ENCODE measurements around the gene THAP4.
"Not testable (repeated sequence)": the region's sequence is repeated elsewhere in the genome, so short reads cannot be mapped to it uniquely, and the experiment has no call there.

THAP4 gene

GRCh38 chr2:241673189-241673663, 36.3 kb upstream of the THAP4 start:
- no peak overlapping the region for H3K4me3 ChIP-seq (ENCODE audit: low read length)
- no peaks in the 10 kb centered on the region for H3K9me3 ChIP-seq (ENCODE audit: control insufficient read depth, low read length)
- no peak overlapping the region for H3K9ac ChIP-seq (ENCODE audit: low read length)
- no peaks in the 10 kb centered on the region for H3K36me3 ChIP-seq (ENCODE audit: control insufficient read depth, insufficient read depth, low read length)
- H3K27me3 ChIP-seq (ENCODE audit: control insufficient read depth, insufficient read depth, low read length) = no peaks in the 10 kb centered on the region
- H3K4me1 ChIP-seq (ENCODE audit: control insufficient read depth, insufficient read depth, low read length) = no peaks in the 10 kb centered on the region

DNA sequence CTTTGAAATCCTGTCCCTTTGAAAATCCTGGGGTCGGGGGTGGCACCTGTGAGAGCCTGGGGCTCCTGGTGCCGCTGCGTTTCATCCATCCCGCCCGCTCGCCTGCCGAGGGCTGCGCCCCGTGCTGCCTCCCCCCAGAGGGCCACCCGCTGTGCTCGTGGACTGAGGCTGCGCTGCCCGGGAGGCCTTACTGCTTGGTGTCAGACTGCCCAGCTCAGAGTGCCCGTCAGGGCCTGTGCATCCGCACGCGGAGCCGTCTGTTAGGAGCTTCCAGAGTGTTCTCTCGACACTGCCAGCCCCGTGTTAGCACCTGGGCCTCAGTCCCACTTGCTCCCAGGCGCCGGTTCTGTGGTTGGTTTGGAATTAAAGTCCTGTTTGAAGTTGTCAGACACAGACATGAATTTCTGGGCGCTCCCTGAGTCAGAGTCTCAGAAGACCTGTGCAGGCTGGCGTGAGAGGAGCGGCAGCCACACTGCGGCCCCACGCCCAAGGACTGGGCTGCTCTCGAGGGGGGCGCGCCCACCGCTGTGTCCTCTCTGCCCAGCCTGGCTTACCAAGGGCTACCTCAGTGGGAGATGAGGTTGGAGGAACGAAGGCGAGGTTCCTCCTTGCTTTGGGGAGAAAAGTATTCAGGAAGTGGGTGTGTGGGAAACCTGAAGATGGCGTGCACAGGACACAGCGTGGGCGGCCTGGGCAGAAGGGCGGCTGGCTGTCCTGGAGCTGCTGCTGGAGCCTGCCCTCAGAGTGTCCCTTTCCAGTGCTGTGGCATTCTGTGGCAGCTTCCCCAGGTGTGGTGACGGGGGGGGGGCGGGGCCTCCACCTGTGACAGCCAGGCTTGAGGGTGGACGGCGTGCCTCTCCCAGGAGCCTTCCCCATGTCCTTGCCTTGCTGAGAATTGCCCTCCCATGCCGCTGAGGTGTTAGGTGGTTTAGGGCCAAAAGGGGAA, 35.6 kb upstream of the THAP4 start:
- no peaks in the 10 kb centered on the region for H3K27me3 ChIP-seq (ENCODE audit: control insufficient read depth, insufficient read depth, low read length)
- no peaks in the 10 kb centered on the region for H3K4me1 ChIP-seq (ENCODE audit: control insufficient read depth, insufficient read depth, low read length)
- H3K9ac ChIP-seq (ENCODE audit: low read length) = no peak overlapping the region
- H3K4me3 ChIP-seq (ENCODE audit: low read length) = no peak overlapping the region
- H3K9me3 ChIP-seq (ENCODE audit: control insufficient read depth, low read length) = no peaks in the 10 kb centered on the region
- no peaks in the 10 kb centered on the region for H3K36me3 ChIP-seq (ENCODE audit: control insufficient read depth, insufficient read depth, low read length)

GRCh38 chr2:241671457-241672240, 34.7 kb upstream of the THAP4 start:
- Histone ChIP-seq H3K36me3 (ENCODE audit: control insufficient read depth, insufficient read depth, low read length) (no peaks in the 10 kb centered on the region), H3K4me1 (ENCODE audit: control insufficient read depth, insufficient read depth, low read length) (no peaks in the 10 kb centered on the region), H3K9ac (ENCODE audit: low read length) (no peak overlapping the region), H3K4me3 (ENCODE audit: low read length) (no peak overlapping the region), H3K27me3 (ENCODE audit: control insufficient read depth, insufficient read depth, low read length) (no peaks in the 10 kb centered on the region), H3K9me3 (ENCODE audit: control insufficient read depth, low read length) (no peaks in the 10 kb centered on the region)

DNA sequence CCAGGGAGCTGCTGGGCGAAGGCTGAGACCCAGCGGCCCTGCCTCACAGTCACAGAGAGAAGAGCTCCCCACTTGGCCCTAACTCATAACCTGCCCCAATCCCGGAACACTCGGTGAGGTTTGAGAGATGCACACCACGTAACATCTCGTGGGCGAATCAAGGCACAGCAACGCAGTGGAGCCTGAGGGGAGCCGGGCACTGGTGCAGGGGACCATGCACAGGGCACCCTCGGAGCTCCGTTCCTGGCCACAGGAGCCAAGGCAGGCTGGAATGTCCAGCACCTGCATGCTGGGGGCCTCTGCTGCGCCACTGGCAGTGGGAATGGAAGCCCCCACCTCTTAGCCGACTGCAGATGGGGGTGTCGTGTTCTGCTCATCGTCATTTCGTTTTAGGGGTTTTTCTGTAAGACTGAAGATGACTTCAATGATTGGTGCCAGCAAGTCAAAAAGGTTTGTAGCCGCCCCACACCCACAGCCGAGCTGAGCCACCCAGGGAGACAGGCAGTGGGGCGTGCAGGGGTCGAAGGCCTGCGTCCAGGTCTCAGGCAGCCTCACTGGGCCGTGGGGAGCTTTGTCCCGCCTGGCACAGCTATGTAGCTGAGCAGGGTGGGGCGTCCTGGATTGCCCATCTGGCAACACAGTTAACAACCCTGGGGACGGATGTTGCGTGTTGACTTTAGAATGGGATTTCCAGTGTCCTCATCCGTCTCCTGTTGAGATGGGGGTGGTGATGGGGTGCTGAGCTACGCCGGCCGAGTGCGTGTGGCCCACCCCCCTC, 33.6 kb upstream of the THAP4 start:
- H3K27me3 ChIP-seq (ENCODE audit: control insufficient read depth, insufficient read depth, low read length) = no peaks in the 10 kb centered on the region
- no peaks in the 10 kb centered on the region for H3K4me1 ChIP-seq (ENCODE audit: control insufficient read depth, insufficient read depth, low read length)
- no peaks in the 10 kb centered on the region for H3K36me3 ChIP-seq (ENCODE audit: control insufficient read depth, insufficient read depth, low read length)
- H3K4me3 ChIP-seq (ENCODE audit: low read length) = no peak overlapping the region
- no peak overlapping the region for H3K9ac ChIP-seq (ENCODE audit: low read length)
- H3K9me3 ChIP-seq (ENCODE audit: control insufficient read depth, low read length) = no peaks in the 10 kb centered on the region

GRCh38 chr2:241668839-241669238, 31.9 kb upstream of the THAP4 start:
- no peaks in the 10 kb centered on the region for H3K36me3 ChIP-seq (ENCODE audit: control insufficient read depth, insufficient read depth, low read length)
- H3K27me3 ChIP-seq (ENCODE audit: control insufficient read depth, insufficient read depth, low read length) = no peaks in the 10 kb centered on the region
- no peaks in the 10 kb centered on the region for H3K4me1 ChIP-seq (ENCODE audit: control insufficient read depth, insufficient read depth, low read length)
- H3K4me3 ChIP-seq (ENCODE audit: low read length) = no peak overlapping the region
- H3K9ac ChIP-seq (ENCODE audit: low read length) = no peak overlapping the region
- H3K9me3 ChIP-seq (ENCODE audit: control insufficient read depth, low read length) = no peaks in the 10 kb centered on the region

DNA sequence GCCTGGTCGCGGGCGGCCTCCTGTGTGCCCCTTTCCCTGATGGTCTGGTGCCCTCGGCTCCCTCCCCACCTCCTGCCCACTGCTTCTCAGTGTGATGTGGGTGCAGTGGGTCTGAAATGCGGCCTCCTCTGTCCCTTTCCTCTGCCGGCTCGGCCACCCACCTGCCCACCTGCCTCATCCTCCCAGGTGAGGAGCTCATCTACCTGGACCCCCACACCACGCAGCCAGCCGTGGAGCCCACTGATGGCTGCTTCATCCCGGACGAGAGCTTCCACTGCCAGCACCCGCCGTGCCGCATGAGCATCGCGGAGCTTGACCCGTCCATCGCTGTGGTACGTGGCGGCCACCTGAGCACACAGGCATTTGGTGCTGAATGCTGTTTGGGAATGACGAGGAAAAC, 31.4 kb upstream of the THAP4 start:
- H3K27me3 ChIP-seq (ENCODE audit: control insufficient read depth, insufficient read depth, low read length) = no peaks in the 10 kb centered on the region
- no peak overlapping the region for H3K4me3 ChIP-seq (ENCODE audit: low read length)
- H3K4me1 ChIP-seq (ENCODE audit: control insufficient read depth, insufficient read depth, low read length) = no peaks in the 10 kb centered on the region
- H3K36me3 ChIP-seq (ENCODE audit: control insufficient read depth, insufficient read depth, low read length) = no peaks in the 10 kb centered on the region
- H3K9ac ChIP-seq (ENCODE audit: low read length) = no peak overlapping the region
- no peaks in the 10 kb centered on the region for H3K9me3 ChIP-seq (ENCODE audit: control insufficient read depth, low read length)

DNA sequence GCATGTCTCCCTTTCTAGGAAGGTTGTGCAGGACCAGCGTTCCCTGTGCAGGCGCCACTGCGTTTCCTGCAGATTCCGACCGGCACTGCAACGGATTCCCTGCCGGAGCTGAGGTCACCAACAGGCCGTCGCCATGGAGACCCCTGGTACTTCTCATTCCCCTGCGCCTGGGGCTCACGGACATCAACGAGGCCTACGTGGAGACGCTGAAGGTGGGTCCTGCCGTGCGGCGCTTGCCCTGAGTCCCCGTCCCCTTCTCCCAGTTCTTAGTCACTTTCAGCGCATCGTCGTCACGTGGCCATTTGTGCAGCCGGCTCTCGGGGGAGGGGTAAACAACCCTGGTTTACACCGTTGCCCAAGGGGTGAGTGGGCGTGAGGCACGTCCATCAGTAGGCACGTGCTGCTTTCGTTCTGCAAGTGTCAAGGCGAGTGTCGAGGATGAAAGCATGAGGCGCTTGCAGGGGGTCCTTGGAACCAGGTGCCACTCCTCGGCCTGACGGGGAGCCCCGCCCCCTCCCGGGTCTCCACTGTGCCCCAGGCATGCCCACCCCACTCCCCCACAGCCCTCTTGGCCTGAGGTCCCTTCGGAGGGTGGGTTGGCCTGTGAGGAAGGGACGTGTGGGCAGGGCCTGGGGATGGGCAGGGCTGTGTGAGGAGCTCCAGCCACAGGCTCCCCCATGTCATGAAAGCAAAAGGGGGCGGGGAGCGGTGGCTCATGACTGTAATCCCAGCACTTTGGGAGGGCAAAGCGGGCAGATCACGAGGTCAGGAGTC, 29.9 kb upstream of the THAP4 start:
- Histone ChIP-seq H3K9me3 (ENCODE audit: control insufficient read depth, low read length) (no peaks in the 10 kb centered on the region), H3K4me1 (ENCODE audit: control insufficient read depth, insufficient read depth, low read length) (no peaks in the 10 kb centered on the region), H3K4me3 (ENCODE audit: low read length) (no peak overlapping the region), H3K9ac (ENCODE audit: low read length) (no peak overlapping the region), H3K27me3 (ENCODE audit: control insufficient read depth, insufficient read depth, low read length) (no peaks in the 10 kb centered on the region), H3K36me3 (ENCODE audit: control insufficient read depth, insufficient read depth, low read length) (no peaks in the 10 kb centered on the region)

DNA sequence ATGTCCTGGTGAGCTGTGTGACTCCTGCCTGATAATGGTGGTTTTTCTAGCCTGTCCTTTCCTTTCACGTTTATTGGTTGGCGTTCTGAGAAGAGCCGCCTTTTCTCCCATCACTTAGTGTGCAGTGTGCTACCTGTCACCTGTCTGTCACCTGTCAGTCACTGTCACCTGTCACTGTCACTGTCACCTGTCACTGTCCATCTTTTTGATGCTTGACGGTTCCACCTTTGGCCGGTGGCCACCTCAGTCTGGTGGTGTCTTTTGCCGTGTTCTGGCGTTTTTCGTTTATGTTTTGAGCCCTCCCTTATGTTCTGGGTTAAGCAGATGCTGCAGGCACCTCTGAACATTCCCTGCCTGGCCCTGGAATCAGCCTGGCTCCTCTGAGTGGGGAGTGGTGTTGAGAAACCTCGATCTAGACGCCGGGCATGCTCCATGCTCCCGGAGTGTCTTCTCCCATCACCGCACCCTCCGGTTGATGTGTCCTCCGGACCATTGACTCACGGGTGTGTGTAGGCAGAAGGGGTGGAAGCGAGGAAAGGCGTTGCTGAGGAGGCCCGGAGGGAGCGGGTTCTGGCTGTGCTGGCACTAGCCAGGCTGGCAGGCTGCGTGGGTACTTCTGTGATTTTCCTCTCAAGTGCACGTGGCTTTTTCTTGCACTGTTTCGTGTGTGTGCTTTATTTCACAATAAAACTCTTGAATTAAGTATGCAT, 28.9 kb upstream of the THAP4 start:
- Histone ChIP-seq H3K4me3 (ENCODE audit: low read length) (no peak overlapping the region), H3K4me1 (ENCODE audit: control insufficient read depth, insufficient read depth, low read length) (no peaks in the 10 kb centered on the region), H3K9ac (ENCODE audit: low read length) (no peak overlapping the region), H3K27me3 (ENCODE audit: control insufficient read depth, insufficient read depth, low read length) (no peaks in the 10 kb centered on the region), H3K36me3 (ENCODE audit: control insufficient read depth, insufficient read depth, low read length) (no peaks in the 10 kb centered on the region), H3K9me3 (ENCODE audit: control insufficient read depth, low read length) (no peaks in the 10 kb centered on the region)

GRCh38 chr2:241662731-241663130, 25.8 kb upstream of the THAP4 start:
- not testable (repeated sequence) for H3K27me3 ChIP-seq (ENCODE audit: control insufficient read depth, insufficient read depth, low read length); H3K4me3 ChIP-seq (ENCODE audit: low read length); H3K36me3 ChIP-seq (ENCODE audit: control insufficient read depth, insufficient read depth, low read length)

DNA sequence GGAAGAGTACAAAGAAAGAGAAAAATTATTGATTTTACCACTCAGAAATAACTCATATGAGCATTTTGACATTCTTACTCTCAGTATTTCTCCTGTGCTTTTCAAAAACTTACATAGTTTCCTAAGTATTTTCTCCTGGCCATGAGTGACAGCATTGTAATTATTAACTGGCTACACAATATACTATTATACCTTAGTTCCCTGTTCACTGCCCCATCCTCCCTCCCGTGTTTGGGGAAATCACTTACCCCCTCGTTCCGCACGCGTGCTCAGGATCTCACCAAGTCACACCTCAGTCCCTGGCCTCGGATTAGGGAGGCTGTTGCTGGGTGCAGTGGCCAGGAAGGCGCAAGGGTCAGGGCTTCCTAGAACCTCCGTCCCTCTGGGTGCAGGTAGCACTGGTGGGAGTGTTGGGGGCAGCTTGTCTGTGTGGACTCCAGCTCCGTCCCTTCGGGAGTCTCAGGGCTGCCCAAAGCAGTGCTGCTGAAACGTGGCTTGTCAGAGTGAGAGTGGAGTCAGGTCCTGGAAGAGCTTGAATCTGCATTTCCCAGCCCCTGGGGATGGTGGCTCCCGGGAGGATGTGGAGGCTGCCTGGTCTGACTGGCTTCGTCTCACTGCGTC, 23.7 kb upstream of the THAP4 start:
- Histone ChIP-seq H3K36me3 (ENCODE audit: control insufficient read depth, insufficient read depth, low read length) (no peaks in the 10 kb centered on the region), H3K9me3 (ENCODE audit: control insufficient read depth, low read length) (no peaks in the 10 kb centered on the region), H3K27me3 (ENCODE audit: control insufficient read depth, insufficient read depth, low read length) (no peaks in the 10 kb centered on the region), H3K4me3 (ENCODE audit: low read length) (no peak overlapping the region), H3K4me1 (ENCODE audit: control insufficient read depth, insufficient read depth, low read length) (no peaks in the 10 kb centered on the region), H3K9ac (ENCODE audit: low read length) (no peak overlapping the region)

More at GRCh38 chr2:241662731-241663130, 25.8 kb upstream of the THAP4 start:
- not testable (repeated sequence) for H3K4me1 ChIP-seq (ENCODE audit: control insufficient read depth, insufficient read depth, low read length); H3K9ac ChIP-seq (ENCODE audit: low read length); H3K9me3 ChIP-seq (ENCODE audit: control insufficient read depth, low read length)

Data from mucosa of stomach (tissue), 1 donor.